ENCODE data around the gene EXOC1. TPM values are rescaled to one million over a fixed set of nuclear protein-coding genes. Genes with fewer than 3 reads are reported as not detected.
A peak's percentile ranks its signal among the peaks of the same experiment; 100 is the strongest.
"Not testable (repeated sequence)": the region's sequence is repeated elsewhere in the genome, so short reads cannot be mapped to it uniquely, and the experiment has no call there.

EXOC1 gene
- total RNA-seq, 1 experiment from 2014 or later = 31.5 TPM

DNA sequence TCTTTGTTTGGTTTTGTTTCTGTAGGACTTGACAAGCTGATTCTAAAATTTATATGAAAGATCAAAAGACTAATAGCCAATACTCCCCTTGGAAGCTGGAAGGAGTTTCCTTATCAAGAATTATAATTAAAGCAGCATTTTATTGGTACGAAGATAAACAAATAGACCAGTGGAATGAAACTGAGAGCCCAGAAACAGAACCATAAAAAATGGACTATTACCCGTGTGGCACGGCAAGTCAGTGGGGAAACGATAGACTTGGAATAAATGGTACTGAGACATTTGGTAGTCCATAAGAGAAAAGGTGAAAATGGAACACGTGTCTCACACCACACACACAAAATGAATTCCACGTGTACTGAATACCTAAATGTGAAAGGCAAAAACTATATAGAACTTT lies 52.9 kb downstream of the EXOC1 start:
- DNase-seq (ENCODE audit: low read depth) = no peak

DNA sequence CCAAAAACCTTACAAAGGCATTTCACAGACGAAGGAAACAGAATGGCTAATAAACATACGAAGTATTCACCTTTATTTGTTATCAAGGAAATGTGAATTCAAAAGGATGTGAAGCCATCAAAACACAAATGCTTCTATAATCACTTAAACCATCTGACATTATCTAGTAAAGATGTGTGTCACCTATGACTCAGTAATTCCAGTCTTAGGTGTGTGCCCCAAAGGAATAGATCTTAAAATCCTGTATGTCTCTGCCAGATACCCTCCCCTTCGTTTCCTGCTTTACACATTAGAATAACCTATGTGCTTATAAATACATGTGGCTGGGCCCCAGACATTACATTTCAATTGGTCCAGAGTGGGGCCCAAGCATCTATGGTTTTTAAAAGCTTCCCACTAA lies 53.5 kb downstream of the EXOC1 start:
- peak; percentile 78 for DNase-seq (ENCODE audit: low read depth)

GRCh38 chr4:55907469-55907868 lies 54.0 kb downstream of the EXOC1 start:
- no peak for DNase-seq (ENCODE audit: low read depth)

- DNase-seq (ENCODE audit: low read depth) = peak; percentile 37
Measured at GRCh38 chr4:55910140-55910539, 56.7 kb downstream of the EXOC1 start.

GRCh38 chr4:55912249-55912648 lies 58.8 kb downstream of the EXOC1 start:
- DNase-seq (ENCODE audit: low read depth) = no peak

DNA sequence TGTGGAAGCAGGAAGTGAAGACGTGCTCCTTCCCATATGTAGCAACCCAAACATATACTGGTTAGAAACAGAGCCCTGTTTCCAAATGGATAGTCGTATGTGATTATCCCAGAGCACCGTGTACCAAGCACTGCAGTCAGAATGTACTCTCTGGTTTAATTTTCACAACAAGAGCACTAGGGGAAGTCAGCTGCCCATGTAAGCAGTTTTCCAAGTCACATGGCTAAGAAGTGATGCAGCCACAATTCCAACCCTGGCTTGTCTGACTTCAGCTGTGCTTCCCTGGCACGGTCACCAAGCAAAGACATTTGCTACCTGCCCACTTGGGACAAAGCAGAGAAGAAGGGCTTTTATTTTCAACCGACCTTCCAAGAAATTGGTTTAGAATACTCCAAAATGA lies 67.1 kb downstream of the EXOC1 start:
- peak; percentile 5 for DNase-seq (ENCODE audit: low read depth)

GRCh38 chr4:55921093-55921492 lies 67.6 kb downstream of the EXOC1 start:
- peak; percentile 12 for DNase-seq (ENCODE audit: low read depth)

GRCh38 chr4:55925241-55925640 lies 71.8 kb downstream of the EXOC1 start:
- peak; percentile 28 for DNase-seq (ENCODE audit: low read depth)

GRCh38 chr4:55926610-55927009 lies 73.2 kb downstream of the EXOC1 start:
- no peak for DNase-seq (ENCODE audit: low read depth)

DNA sequence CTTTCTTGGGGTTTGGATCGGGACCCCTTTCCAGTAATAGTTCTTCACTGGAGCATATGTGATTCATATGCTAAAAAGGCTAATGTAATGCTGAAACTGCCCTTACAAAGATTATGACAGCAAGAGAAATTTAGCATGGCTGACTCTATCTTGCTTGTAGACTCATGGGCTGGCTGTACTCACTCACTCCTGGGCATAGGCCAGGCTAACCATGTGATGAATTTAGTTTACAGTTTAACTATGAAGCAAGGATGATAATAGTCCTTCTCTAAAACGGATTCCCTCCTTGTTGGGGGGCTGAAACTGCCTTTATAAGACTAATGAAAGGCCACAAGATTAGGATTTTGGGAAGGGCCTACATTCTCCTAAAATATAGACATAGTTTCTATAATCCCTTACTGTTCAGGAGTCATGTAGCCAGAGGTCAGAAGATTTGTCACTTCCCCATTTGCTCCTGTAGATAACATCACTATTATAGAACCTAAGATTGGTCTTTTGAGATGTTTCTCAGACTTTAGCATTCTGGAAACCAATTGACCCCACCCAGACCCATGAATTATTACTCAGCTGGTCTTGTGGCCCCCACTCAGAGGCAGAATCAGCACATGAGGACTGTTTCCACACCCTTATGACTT lies 74.5 kb downstream of the EXOC1 start:
- no peak for DNase-seq (ENCODE audit: low read depth)

DNA sequence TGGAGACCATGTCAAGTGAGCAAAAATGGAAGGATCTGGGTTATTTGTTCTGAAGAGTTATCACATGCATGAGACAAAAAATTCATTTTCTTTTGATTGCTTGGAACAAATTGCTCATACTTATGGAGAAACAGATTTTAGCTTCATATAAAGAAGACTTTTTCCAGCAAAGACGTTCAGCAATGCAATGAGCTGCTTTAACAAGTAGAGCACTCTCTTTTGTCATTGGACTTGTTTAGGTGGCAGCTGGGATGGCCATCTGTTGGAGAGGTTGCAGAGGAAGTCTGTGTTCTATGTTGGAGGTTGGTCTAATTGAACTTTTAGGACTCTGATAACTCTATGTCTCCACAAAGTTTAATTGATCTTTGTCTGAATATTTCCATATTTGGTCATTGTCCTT lies 75.4 kb downstream of the EXOC1 start:
- no peak for DNase-seq (ENCODE audit: low read depth)

DNA sequence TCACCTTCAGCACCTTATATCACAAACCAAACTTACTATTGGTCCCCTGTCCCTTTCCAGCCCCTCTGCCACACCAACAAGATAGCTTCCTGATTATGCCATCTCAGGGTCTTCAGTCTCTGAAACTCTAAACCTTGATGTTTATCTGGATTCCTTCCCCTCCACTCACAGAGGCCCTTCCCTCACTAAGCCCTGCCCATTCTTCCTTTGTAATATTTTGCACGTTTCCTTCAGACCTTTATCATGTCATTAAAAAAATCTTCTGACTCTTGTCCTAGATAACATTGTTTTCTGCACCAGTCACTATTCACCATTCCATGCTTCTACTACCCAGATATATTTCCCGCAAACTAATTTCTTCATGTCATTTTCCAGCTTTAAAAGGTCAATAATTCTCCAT lies 77.6 kb downstream of the EXOC1 start:
- no peak for DNase-seq (ENCODE audit: low read depth)

DNA sequence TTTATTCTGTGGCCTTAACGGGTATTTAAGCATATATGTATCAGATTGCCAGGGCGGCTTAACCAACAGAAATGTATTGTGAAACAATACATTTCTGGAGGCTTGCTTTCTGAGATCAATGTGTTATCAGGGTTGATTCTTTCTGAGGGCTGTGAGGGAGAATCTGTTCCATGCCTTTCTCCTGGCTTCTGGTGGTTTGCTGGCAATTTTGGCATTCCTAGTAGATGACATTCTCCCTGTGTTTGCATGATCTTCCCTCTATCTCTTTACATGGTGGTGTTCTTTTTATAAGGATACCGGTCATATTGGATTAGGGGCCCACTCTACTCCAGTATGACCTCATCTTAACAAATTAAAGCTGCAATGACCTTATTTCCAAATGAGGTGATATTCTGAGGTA lies 78.4 kb downstream of the EXOC1 start:
- peak; percentile 43 for DNase-seq (ENCODE audit: low read depth)

- DNase-seq (ENCODE audit: low read depth) = no peak
Measured at GRCh38 chr4:55932511-55932910, 79.1 kb downstream of the EXOC1 start.

- no peak for DNase-seq (ENCODE audit: low read depth)
Measured at GRCh38 chr4:55933611-55934010, 80.2 kb downstream of the EXOC1 start.

DNA sequence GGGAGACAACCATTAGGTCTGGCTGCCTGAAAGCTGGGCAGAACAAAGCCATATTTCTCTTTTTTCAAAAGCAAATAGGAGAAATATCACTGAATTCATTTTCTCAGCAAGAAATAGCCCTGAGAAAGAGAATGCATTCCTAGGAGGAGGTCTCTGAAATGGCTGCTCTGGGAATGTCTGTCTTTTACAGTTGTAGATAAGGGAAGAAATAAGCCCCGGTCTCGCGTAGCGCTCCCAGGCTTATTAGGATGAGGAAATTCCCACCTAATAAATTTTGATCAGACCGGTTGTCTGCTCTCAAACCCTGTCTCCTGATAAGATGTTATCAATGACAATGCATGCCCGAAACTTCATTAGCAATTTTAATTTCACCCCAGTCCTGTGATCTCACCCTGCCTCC lies 82.5 kb downstream of the EXOC1 start:
- DNase-seq (ENCODE audit: low read depth) = not testable (repeated sequence)

DNA sequence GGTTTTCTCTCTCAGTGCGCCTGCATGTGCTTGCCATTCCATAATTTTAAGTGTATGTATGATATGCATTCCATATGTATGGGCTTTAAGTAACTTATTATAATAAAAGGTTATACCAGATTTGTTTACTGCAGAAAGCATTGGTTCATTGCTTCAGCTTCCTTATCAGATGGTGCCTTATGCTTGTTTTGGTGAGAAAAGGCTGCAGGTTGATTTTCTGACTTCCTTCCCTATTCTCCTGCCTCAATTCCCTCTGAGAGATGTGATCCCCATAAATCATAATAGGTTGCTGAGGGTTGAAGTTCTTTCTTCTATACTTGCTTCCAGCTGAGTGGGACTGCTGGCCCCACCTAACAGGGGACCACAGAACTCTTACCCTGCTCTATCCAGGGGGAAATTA lies 85.0 kb downstream of the EXOC1 start:
- DNase-seq (ENCODE audit: low read depth) = no peak

- no peak for DNase-seq (ENCODE audit: low read depth)
Measured at GRCh38 chr4:55939421-55939820, 86.0 kb downstream of the EXOC1 start.

GRCh38 chr4:55941881-55942396 lies 88.5 kb downstream of the EXOC1 start:
- no peak for DNase-seq (ENCODE audit: low read depth)

- peak; percentile 21 for DNase-seq (ENCODE audit: low read depth)
Measured at GRCh38 chr4:55947254-55947882, 93.9 kb downstream of the EXOC1 start.

- DNase-seq (ENCODE audit: low read depth) = peak; percentile 85
Measured at GRCh38 chr4:55947912-55948725, 94.7 kb downstream of the EXOC1 start.

DNA sequence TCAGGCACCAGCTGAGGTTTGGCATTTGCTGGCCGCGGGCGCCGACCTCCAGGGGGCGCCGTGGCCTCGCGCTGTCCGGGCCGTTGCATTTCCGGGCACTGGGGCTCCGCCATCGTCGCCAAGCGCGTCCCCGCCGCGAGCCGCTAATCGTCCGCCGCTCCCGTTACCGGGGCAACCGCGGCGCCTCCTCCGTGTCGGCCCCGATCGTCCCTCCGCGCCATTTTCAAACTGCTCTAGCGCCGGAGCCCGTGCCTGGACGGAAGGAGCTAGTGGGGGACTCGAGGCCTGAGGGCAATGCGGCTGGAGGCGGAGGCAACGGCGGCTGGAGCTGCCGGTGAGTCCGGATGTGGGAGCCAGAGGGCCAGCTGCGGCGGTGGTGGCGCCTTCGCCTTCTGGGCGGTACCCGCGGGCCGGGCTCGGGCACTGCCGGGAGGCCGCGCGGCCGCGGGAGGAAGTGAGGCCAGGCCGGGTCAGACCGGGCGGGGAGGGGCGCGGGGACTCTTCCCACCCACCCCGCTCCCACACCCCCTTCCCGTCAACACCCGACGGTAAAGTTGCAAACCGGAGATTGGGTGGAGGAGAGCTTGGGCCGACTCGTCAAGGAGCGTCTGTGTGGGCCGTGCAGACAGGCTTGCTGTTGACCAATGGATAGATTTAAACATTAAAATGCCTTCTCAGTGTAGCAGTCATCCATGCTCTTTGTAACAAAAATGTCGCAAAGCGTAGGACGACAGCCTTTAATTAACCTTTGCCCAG lies 95.5 kb downstream of the EXOC1 start, which contains the start of gene CEP135:
CEP135 (plus strand) TSS at position 220 of the 756 bp plus-strand sequence. CDS start 3,186 bp downstream, outside the sequence.
- peak; percentile 86 for DNase-seq (ENCODE audit: low read depth)

Measured in M059J (cell line).